GM12873 (cell line): ENCODE measurements around the gene IL12RB1.

Experiments
- CTCF ChIP-seq: IDR thresholded peaks from 2 replicates; pipeline ENCODE4 v1.5.1; 2012; ENCODE audit warnings: low read depth, mild to moderate bottlenecking, moderate library complexity, low read length, control low read depth; ENCODE audit not compliant: insufficient read depth; ENCODE audit errors: missing control alignments

Gene IL12RB1

GRCh38 chr19:18100710-18101109 lies 14.0 kb upstream of the IL12RB1 start:
- TF ChIP-seq CTCF, result no peak

GRCh38 chr19:18099623-18099995 lies 12.9 kb upstream of the IL12RB1 start:
- no peak for TF ChIP-seq CTCF

- no peak for TF ChIP-seq CTCF
Observed at GRCh38 chr19:18098891-18099622, 12.3 kb upstream of the IL12RB1 start.

GRCh38 chr19:18097993-18098890 lies 11.5 kb upstream of the IL12RB1 start:
- TF ChIP-seq CTCF, result no peak

- no peak for TF ChIP-seq CTCF
Observed at GRCh38 chr19:18097217-18097992, 10.7 kb upstream of the IL12RB1 start, which contains the start of gene MAST3. Gene MAST3 (plus strand): TSS chr19:18097778. CDS start chr19:18097793, 15 bp downstream.

GRCh38 chr19:18096258-18096657 lies 9.5 kb upstream of the IL12RB1 start:
- TF ChIP-seq CTCF, result no peak

- no peak for TF ChIP-seq CTCF
Observed at GRCh38 chr19:18093439-18094161, 6.9 kb upstream of the IL12RB1 start.
